Measurements from ENCODE around the gene CD19.

DNA sequence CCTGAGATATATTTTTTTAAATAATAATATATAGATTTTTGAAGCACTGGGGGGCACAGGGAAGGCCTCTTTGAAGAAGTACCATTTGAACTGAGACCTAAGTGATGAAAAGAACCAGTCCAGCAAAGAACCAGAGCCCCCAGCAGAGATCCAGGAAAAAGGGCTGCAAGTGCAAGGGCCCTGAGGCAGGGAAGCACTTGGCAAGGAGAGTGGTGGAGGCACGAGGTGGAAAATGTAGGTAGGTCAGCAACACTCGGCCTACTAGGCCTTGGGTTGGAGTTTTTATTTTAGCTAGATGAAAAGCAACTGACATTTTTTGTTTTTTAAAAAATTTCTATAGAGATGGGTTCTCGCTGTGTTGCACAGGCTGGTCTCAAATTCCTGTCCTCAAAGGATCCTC, 1.6 kb upstream of the CD19 start:
- TF ChIP-seq POLR2A (IDR thresholded peaks at IDR 0.05; ENCODE audit: low read length) = no peak
- no peak for TF ChIP-seq GATA1 (IDR thresholded peaks at IDR 0.05; ENCODE audit: low read depth, low read length)

Measured in erythroblast (primary cell).